HG02973 (cell line): Measurements from ENCODE around the gene CNNM3.

Source experiments
- ATAC-seq: cut with Tn5 transposase; IDR thresholded peaks from one replicate; pipeline ENCODE4 v1.9.1; 2021; ENCODE audit warnings: moderate library complexity; ENCODE audit not compliant: unreplicated experiment

Gene CNNM3

DNA sequence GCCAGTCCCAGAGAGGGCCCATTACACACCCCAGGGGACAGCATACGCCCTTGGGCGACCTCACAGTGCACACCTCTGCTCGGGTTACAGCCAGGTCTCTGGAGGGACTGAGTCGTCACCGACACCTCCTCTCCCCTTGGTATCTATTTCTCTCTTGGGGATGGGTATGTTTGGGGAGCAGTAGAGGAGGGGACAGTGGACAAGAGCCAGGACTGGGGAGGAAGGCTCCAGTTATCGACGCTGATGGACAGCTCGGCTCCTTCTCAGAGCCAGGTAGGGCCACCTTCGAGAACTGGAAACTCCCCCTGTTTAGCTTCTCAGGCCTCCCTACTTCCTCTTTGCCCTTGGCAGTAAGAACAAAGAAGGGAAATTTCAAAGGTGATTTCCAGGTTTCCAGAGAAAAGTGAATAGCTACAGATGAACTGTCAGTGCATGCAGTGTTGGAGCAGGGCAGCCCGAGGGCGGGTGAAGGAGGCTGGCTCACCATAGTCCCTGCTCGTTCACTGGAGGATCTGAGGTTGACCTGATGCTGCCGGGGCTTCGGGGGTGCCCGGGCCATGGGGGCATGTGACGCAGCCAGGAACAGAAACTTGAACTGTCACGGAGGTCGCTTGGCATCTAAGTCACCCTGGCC lies 58.2 kb downstream of the CNNM3 start:
- ATAC-seq: peak; percentile 42

DNA sequence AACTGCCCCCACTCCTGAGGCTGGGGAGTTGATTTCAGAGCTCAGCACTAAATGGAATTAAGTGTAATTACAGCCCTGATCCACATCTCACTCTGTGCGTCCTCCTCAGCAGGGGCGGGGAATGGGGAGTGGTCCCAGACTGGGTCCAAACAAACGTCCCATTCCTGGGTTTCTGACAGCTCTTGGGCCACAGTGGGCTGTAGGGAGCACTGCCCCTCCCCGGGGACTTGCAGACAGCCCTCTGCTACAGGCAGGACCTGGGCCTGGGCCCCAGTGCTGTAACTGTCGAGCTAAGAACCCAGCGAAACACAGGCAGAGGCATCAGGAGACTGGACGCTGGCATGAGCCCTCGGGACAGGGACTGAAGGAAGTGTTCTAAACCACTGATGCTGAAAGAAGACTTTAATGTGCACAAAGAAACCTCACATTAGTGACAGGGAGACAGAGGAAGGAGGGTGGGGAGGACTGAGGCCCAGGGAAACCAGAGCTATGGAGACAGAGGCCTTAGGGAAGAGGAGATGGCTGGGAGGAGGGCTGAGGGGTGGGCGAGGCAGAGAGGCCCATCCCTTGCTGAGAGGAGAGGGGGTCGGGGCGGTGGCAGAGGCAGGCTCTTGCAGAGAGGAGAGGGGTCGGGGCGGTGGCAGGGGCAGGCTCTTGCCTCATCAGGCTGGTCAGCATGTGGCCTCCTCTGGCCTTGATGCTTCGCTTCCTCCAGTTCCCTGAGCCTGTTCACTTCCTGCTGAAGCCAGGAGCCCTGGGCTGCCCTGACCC lies 59.6 kb downstream of the CNNM3 start:
- no peak for ATAC-seq

DNA sequence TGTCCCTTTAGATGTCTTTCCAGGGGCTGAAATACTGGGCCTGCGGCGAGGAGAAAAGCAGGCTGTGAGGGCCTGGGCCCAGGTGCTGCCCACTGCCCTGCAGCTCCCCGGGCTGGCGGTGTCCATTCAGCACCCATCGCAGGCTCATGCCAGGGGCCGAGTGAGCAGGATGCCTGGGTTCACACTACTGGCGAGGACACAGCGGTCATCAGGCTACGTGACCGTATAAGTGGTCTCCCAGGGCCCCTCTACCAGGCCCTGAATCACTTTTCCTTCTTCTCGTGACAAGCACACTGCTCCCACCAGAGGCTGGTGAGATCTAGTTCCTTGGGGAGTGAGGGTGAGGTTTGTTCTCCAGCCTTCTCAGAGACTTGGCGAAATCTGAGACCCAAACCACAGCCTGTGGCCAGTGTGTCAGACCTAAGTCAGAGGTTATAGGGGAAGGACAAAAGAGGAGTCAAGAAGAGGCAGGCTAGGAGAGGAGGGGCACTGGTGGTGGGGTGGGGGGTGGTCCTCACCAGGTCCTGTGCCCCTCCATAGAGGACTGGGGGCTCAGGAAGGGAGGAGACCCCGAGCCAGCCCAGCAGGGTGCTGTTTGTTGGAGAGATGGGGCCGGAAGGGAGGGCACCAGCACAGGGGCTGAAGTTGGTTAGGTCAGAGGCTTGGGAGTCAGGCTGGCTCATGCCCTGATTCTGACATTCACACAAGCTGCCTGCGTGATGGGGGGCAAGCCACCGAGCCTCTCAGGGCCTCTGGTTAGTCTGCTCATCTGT lies 60.4 kb downstream of the CNNM3 start:
- no peak for ATAC-seq

GRCh38 chr2:96877042-96877451 lies 61.0 kb downstream of the CNNM3 start:
- ATAC-seq: no peak

GRCh38 chr2:96877631-96878092 lies 61.6 kb downstream of the CNNM3 start:
- ATAC-seq: no peak

DNA sequence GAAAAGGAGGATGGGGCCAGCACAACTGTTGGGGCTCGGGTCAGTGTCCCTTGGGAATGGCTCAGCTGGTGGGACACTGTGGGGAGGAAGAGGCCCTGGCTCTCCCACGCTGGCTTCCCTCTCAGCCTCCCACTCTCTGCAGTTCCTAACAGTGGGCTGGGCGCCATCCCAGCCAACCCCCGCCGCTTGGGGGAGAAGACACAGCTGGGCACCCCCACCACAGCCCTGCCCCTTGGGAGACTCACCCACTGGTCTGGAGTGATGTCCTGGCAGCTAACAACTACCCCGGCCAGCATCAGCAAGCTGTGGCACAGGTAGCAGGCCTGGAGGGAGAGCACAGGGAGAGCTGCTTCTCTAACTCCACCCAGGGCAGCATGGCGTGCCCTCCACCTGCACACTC lies 62.1 kb downstream of the CNNM3 start:
- ATAC-seq: no peak

- ATAC-seq: no peak
Measured at GRCh38 chr2:96878796-96879544, 62.9 kb downstream of the CNNM3 start.

GRCh38 chr2:96879545-96880040 lies 63.5 kb downstream of the CNNM3 start:
- ATAC-seq: no peak

DNA sequence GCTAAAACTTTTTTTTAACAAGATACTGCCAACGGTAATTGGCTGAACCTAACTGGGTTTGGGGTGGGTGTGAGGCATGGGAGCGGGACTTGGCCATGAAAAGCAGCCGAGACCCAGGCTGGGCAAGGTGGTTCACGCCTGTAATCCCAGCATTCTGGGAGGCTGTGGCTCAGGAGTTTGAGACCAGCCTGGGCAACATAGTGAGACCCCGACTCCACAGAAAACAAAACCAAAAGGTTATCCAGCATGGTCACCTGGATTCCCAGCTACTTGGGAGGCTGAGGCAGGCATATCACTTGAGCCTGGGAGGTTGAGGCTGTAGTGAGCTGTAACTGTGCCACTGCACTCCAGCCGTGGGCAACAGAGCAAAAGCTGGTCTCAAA lies 64.8 kb downstream of the CNNM3 start:
- ATAC-seq: no peak

DNA sequence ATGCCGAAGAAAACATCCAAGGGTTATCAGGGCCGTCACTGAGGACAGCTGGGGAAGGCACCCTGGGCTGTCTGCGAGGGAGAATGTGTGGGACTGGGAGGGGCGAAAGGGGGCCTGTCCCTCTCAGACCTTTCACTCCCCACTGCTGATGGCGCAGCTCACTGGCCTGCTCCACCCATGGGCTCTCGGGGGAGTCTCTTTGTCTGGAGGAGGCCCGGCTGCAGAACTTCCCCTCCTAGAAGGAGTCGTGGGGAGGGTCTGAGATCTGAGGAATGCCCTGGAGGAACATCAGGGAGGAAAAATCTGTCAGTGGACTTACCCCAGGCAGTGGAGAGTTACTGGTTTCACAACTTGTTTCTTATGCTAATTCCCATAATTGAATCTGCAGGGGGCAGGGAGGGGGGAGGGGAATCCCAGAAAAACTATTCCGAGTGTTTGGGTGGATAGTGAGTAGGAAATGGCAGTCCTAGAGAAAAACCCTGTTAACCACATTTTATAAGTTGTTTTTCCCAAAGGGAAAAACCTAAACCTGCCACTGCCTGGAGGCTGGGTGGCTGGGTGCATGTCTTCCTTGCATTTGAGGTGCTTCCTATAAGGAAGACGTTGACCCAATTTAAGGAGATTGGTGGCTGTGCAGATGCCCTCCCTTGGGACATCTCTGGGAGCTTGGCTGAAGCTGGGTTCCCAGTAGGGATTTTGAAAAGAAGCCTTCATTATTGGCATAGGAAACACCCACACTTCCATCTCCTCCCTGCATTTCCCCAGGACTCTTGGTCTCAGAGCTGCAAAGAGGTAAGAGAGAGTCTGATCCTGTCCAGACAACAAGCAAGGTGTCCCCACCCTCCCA lies 65.5 kb downstream of the CNNM3 start:
- ATAC-seq: no peak

DNA sequence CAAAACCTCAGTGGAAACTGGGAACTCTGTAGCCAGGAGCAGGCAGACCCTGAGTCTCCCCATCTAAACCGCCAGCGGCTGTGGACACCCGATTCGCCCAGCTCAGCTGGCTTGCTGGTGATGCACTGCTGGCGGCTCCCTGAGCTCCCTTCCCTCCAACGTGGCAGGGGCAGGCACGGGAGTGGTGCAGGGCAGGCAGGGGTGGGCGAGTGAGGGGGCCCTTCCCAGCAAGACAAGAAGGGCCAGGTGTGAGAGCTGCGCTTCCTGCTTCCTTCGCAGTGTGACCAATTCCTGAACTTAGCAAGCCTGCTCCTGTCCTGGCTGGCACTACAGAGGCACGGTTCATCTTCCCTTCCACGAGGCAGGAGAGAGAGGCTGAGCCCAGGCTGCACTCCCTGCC lies 66.2 kb downstream of the CNNM3 start:
- no peak for ATAC-seq

DNA sequence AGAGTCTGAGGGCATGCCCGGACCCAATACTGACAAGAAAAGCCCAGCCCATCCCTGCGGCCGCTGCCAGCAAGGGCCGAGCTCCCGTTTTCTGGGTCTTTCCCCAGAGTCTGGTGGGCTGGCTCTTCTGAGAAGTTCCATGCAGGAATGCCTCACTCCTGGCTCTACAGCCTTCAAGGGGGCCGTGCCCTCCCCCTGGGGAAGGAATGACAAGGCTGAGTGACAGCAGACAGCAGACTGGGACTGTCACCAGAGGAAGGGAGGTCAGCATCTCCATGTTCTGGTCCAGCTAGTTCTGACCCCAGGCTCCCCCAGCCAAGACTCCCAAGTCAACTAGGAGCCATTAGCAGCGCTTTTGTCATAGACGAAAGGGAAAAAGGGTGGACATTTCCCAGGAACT lies 66.8 kb downstream of the CNNM3 start:
- no peak for ATAC-seq

GRCh38 chr2:96883306-96883705 lies 67.2 kb downstream of the CNNM3 start:
- ATAC-seq: no peak
